ENCODE results near the gene ARX. TPM values are rescaled to one million over a fixed set of nuclear protein-coding genes. Genes with fewer than 3 reads are reported as not detected.

The ARX gene
- polyA plus RNA-seq = 0.66 and 2.2 TPM in 2 replicates

DNA sequence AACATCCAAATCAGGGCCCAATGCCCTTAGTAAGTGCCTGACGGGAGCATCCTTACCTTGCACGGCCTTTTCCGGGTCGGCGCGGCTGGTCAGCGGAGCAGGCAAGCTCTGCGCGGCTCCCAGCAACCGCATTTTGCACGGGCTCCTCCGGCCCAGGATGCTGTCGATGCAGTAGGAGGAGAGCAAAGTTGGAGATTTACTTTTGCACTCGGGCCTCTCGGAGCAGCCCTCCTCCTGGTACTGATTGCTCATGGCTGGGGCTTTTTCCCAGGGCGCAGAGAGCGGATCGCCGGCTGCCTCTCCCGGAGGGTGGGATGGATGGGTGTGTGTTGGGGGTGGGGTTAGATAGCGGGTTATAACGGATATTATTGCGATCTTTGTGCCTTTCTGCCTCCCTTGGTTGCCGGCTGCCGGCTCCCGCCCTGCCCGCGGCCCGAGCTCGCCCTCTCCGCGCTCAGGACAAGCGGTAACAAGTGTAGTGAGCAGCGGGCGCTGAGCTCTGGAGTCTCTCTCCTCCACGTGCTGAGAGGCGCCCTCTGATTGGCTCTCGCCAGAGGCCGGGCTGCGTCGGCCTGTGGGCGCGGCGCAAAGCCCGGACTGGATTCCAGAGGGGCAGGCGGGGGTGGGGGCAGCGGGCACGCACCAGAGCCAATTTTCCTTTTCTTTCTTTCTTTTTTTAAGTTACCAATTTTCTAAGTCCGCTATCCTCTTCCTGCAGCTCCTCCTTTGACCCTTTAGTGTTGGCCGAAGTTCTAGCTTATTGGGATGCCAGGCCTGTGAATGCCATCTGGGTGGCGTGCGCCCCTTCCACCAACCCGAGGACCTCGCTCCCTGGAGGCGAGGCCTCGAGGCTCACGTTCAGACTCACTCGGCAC is at the start of gene ARX:
TSS of gene ARX (minus strand) at position 480 of the 875 bp plus-strand sequence. CDS start at position 252, 228 bp downstream.

All from Purkinje cell (primary cell).